Measurements from ENCODE around the gene KRTAP12-3.

DNA sequence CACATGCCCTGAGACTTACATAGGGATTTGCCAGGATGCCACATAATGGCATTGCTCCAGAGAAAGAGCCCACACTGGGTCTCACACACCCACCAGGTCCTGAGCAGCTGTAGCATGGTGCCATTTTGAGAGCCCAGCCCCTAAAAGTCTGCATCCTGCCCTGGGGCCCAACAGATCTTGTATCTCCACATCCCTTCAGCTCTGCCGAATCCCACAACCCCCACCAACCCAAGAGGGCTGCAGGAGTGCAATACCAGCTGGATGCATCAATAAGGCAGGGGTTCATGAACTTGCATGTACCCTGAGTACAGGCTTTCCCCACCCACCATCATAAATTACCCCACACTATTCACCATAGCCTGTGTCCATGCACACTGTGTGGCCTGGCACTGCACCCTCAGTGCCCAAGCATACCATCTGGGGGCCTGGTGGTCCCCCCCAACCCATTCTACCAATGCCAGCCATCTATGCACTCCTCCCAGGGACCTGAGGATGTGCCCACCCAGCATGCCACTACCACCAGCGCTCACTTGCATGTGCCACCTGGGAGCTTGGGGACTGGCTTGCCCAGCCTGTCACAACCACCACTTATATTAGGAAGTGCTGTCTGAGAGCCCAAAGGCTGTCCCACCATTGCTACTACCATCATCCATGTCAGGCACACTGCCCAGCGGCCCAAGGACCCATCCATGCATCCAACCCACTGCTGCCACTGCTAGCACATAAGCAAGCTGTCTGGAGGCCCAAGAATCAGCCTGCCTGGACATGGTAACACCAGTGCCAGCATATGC, 13.1 kb downstream of the KRTAP12-3 start:
- TF ChIP-seq, protein P1, sequence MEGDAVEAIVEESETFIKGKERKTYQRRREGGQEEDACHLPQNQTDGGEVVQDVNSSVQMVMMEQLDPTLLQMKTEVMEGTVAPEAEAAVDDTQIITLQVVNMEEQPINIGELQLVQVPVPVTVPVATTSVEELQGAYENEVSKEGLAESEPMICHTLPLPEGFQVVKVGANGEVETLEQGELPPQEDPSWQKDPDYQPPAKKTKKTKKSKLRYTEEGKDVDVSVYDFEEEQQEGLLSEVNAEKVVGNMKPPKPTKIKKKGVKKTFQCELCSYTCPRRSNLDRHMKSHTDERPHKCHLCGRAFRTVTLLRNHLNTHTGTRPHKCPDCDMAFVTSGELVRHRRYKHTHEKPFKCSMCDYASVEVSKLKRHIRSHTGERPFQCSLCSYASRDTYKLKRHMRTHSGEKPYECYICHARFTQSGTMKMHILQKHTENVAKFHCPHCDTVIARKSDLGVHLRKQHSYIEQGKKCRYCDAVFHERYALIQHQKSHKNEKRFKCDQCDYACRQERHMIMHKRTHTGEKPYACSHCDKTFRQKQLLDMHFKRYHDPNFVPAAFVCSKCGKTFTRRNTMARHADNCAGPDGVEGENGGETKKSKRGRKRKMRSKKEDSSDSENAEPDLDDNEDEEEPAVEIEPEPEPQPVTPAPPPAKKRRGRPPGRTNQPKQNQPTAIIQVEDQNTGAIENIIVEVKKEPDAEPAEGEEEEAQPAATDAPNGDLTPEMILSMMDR (IDR thresholded peaks at IDR 0.05), result no peak
- TF ChIP-seq POLR2A (IDR thresholded peaks at IDR 0.05), result no peak

All from testis (tissue), 2 donors.